Gastroesophageal sphincter (tissue), 4 donors: ENCODE measurements around the gene NCKAP5L. TPM values are rescaled to one million over a fixed set of nuclear protein-coding genes. Genes with fewer than 3 reads are reported as not detected.
A peak's percentile ranks its signal among the peaks of the same experiment; 100 is the strongest.

Experiments
- ATAC-seq: fragments of 150-250 bp; one replicate; pipeline ENCODE4 v1.9.1; 2016; ENCODE audit warnings: mild to moderate bottlenecking, moderate library complexity
- H3K27ac ChIP-seq, 4 donors: fragments of 200-600 bp; sonication (generic) in 3 of 4; 1 replicate in 3 of 4; 2 replicates in 1 of 4; pipeline ENCODE4 v1.5.1; 2016 to 2019
- H3K27me3 ChIP-seq: fragments of 200-600 bp; sonication (generic); one replicate; pipeline ENCODE4 v1.5.1; 2019
- H3K36me3 ChIP-seq, 2 donors: fragments of 200-600 bp; sonication (generic); one replicate each; pipeline ENCODE4 v1.5.1; 2019; ENCODE audit warnings: control low read depth in 1 of 2
- H3K4me1 ChIP-seq, 3 donors: fragments of 200-600 bp; sonication (generic); 1 replicate in 2 of 3; 2 replicates in 1 of 3; pipeline ENCODE4 v1.5.1; 2016 to 2019; ENCODE audit warnings: control low read depth in 2 of 3
- H3K4me3 ChIP-seq, 2 donors: fragments of 200-600 bp; sonication (generic); one replicate each; pipeline ENCODE4 v1.5.1; 2019; ENCODE audit warnings: mild to moderate bottlenecking in 1 of 2, moderate library complexity in 1 of 2
- H3K9me3 ChIP-seq, 3 donors: fragments of 200-600 bp; sonication (generic); one replicate each; pipeline ENCODE4 v1.5.1; 2017 to 2019; ENCODE audit warnings: control low read depth in 2 of 3
- CTCF ChIP-seq, 4 experiments: fragments of 200-600 bp in 2 of 4; fragments of 450-650 bp in 2 of 4; sonication (generic) in 1 of 4; IDR thresholded peaks; one replicate each; pipeline ENCODE4 v1.5.1; 2017 to 2019; ENCODE audit warnings: antibody characterized with exemption in 4 of 4, mild to moderate bottlenecking in 2 of 4, moderate library complexity in 2 of 4
- EP300 ChIP-seq: sonication (generic); formaldehyde crosslinking; IDR thresholded peaks from one replicate; pipeline ENCODE4 v1.6.1; 2017; ENCODE audit warnings: antibody characterized with exemption, mild to moderate bottlenecking
- POLR2A ChIP-seq, 2 donors: fragments of 450-650 bp; IDR thresholded peaks; one replicate each; pipeline ENCODE4 v1.6.1; 2017; ENCODE audit warnings: antibody characterized with exemption in 2 of 2, mild to moderate bottlenecking in 2 of 2, moderate library complexity in 1 of 2
- POLR2AphosphoS5 ChIP-seq: sonication (generic); formaldehyde crosslinking; IDR thresholded peaks from one replicate; pipeline ENCODE4 v1.6.1; 2017; ENCODE audit warnings: antibody characterized with exemption
- WGBS, 2 donors: methylation state at CpG; one replicate each; pipeline ENCODE4 v1.1.5; 2018; ENCODE audit warnings: low coverage in 1 of 2; 5-methylcytosine and 5-hydroxymethylcytosine counted together
- small RNA-seq, 4 donors: library from RNA; depleted of rRNA; stranded (forward); fragments of <200 nt; gene quantifications; one replicate each; pipeline ENCODE3, GENCODE V24; 2016
- total RNA-seq, 4 donors: library from RNA; depleted of rRNA; stranded (reverse); fragments of >200 nt; gene quantifications; one replicate each; pipeline ENCODE4 v1.1.0, GENCODE V29; 2016

Gene NCKAP5L
- total RNA-seq, 4 donors from 2014 or later = 15.3 to 27.5 (median 19.0) TPM

- Histone ChIP-seq H3K36me3 (no peaks in the 10 kb centered on the region), H3K4me3 (no peak overlapping the region), H3K27ac (peak overlapping the region in 1 of 4 donors; percentile 8), H3K27me3 (no peaks in the 10 kb centered on the region), H3K4me1 (peaks cover 20 to 71% (median 32%) of the 10 kb centered on the region in 3 donors), H3K9me3 (no peaks in the 10 kb centered on the region)
- WGBS, 2 donors = 39 to 86% methylated on average over 2 to 3 of the region's 3 CpGs
- no peak for ATAC-seq
- TF ChIP-seq CTCF (IDR thresholded peaks at IDR 0.05) (no peak), POLR2AphosphoS5 (no peak), EP300 (no peak), POLR2A (IDR thresholded peaks at IDR 0.05) (no peak)
Observed at GRCh38 chr12:49744363-49744885, 83.8 kb downstream of the NCKAP5L start.

GRCh38 chr12:49741882-49742620, 86.2 kb downstream of the NCKAP5L start:
- 0 to 4% methylated on average over 5 to 6 of the region's 35 CpGs for WGBS, 2 donors
- ATAC-seq = peak; percentile 69

More at GRCh38 chr12:49741882-49742620, 86.2 kb downstream of the NCKAP5L start:
- H3K9me3 ChIP-seq = no peaks in the 10 kb centered on the region
- no peak for TF ChIP-seq POLR2AphosphoS5
- TF ChIP-seq POLR2A (IDR thresholded peaks at IDR 0.05) = no peak
- no peak for TF ChIP-seq CTCF (IDR thresholded peaks at IDR 0.05)
- no peak for TF ChIP-seq EP300
- peaks cover 11 to 47% (median 21%) of the 10 kb centered on the region in 3 donors for H3K4me1 ChIP-seq
- H3K27ac ChIP-seq = peak overlapping the region; percentile 92 to 97 (median 95)
- no peaks in the 10 kb centered on the region for H3K36me3 ChIP-seq
- no peaks in the 10 kb centered on the region for H3K27me3 ChIP-seq
- H3K4me3 ChIP-seq = peak overlapping the region; percentile 84 to 93

Small RNA genes lying within 50 kb of the gene (small RNA-seq; reads per million reads assigned to genes)
- gene LSM6P2 = 0 reads per million in 4 donors

Other genes starting within 250 kb of the NCKAP5L start
- gene FAM186B, start 222.8 kb downstream of the NCKAP5L start, total RNA-seq = under 1 TPM in 2 of 4 donors, not detected in 2; 0.31 to 0.69 TPM
- gene PRPF40B, start 204.9 kb downstream of the NCKAP5L start, total RNA-seq = 10 to 100 TPM; 14.6 to 24.0 (median 18.3) TPM
- gene FMNL3, start 121.0 kb downstream of the NCKAP5L start, total RNA-seq = 10 to 100 TPM; 10.4 to 15.4 (median 12.6) TPM
- gene TMBIM6, start 86.9 kb downstream of the NCKAP5L start, total RNA-seq = 100 to 1,000 TPM; 251 to 408 (median 329) TPM
- gene BCDIN3D, start 14.7 kb upstream of the NCKAP5L start, total RNA-seq = 1 to 10 TPM; 2.6 to 4.7 (median 3.4) TPM
- 1 to 10 TPM; 3.4 to 7.4 (median 5.9) TPM for gene FAIM2, start 75.5 kb upstream of the NCKAP5L start, total RNA-seq
- under 1 TPM in 1 of 4 donors, not detected in 3; 0.12 TPM for gene AQP2, start 122.3 kb upstream of the NCKAP5L start, total RNA-seq
- gene AQP5, start 133.5 kb upstream of the NCKAP5L start, total RNA-seq = 1 to 10 TPM in 1 of 4 donors, not detected in 3; 7.8 TPM
- gene AQP6, start 144.5 kb upstream of the NCKAP5L start, total RNA-seq = not detected
- gene RACGAP1, start 197.1 kb upstream of the NCKAP5L start, total RNA-seq = 10 to 100 TPM; 10.5 to 23.7 (median 13.1) TPM
- 1 to 10 TPM in 3 of 4 donors, under 1 TPM in 1; 0.82 to 4.9 (median 3.1) TPM for gene ASIC1, start 229.2 kb upstream of the NCKAP5L start, total RNA-seq